IPS-15b (cell line): Measurements from ENCODE around the gene DSE.

Source experiments
- H3K27me3 ChIP-seq: one replicate; pipeline ENCODE4 v1.6.1; 2013; ENCODE audit warnings: low read length; ENCODE audit not compliant: control insufficient read depth, insufficient read depth
- H3K36me3 ChIP-seq: one replicate; pipeline ENCODE4 v1.6.1; 2013; ENCODE audit warnings: low read length; ENCODE audit not compliant: control insufficient read depth, insufficient read depth
- H3K4me1 ChIP-seq: one replicate; pipeline ENCODE4 v1.6.1; 2013; ENCODE audit warnings: mild to moderate bottlenecking, low read length; ENCODE audit not compliant: control insufficient read depth, insufficient read depth
- H3K4me3 ChIP-seq: one replicate; pipeline ENCODE4 v1.5.1; 2013; ENCODE audit warnings: low read depth, low read length
- H3K9ac ChIP-seq: one replicate; pipeline ENCODE4 v1.6.1; 2013; ENCODE audit warnings: low read depth, mild to moderate bottlenecking, low read length
- H3K9me3 ChIP-seq: one replicate; pipeline ENCODE4 v1.6.1; 2013; ENCODE audit warnings: mild to moderate bottlenecking, low read length; ENCODE audit not compliant: control insufficient read depth, insufficient read depth

Gene DSE

DNA sequence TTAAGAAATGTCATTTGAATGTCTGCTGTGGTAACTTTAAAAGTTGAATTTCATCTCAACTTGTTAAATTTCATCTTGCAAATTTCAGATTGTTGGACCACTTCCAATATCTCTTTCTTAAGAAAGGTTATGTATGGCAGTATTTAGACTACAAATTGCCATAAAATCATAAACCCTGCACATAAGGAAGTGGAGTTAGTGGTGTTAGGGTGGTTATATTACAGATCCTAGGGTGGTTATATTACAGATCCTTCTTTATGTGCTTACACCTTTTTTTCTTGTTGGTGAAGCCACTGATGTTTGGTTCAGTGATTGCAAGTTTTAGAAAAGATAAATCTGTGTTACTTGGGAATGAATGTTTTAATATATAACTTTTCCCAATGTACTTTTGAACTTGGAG lies 9.0 kb downstream of the DSE start:
- no peaks in the 10 kb centered on the region for H3K27me3 ChIP-seq
- peaks cover 7% of the 10 kb centered on the region for H3K4me1 ChIP-seq
- no peaks in the 10 kb centered on the region for H3K36me3 ChIP-seq
- H3K9me3 ChIP-seq: no peaks in the 10 kb centered on the region
- no peak overlapping the region for H3K9ac ChIP-seq
- no peak overlapping the region for H3K4me3 ChIP-seq

GRCh38 chr6:116380346-116380745 lies 9.6 kb downstream of the DSE start:
- H3K4me1 ChIP-seq: peaks cover 9% of the 10 kb centered on the region
- no peaks in the 10 kb centered on the region for H3K9me3 ChIP-seq
- no peaks in the 10 kb centered on the region for H3K27me3 ChIP-seq

GRCh38 chr6:116381000-116381399 lies 10.3 kb downstream of the DSE start:
- H3K4me3 ChIP-seq: no peak overlapping the region
- no peaks in the 10 kb centered on the region for H3K36me3 ChIP-seq
- peaks cover 10% of the 10 kb centered on the region for H3K4me1 ChIP-seq
- H3K9me3 ChIP-seq: no peaks in the 10 kb centered on the region
- H3K9ac ChIP-seq: no peak overlapping the region
- H3K27me3 ChIP-seq: no peaks in the 10 kb centered on the region

More at GRCh38 chr6:116380346-116380745, 9.6 kb downstream of the DSE start:
- Histone ChIP-seq H3K36me3 (no peaks in the 10 kb centered on the region), H3K4me3 (no peak overlapping the region), H3K9ac (no peak overlapping the region)

- no peak overlapping the region for H3K4me3 ChIP-seq
- no peaks in the 10 kb centered on the region for H3K27me3 ChIP-seq
- no peaks in the 10 kb centered on the region for H3K9me3 ChIP-seq
- peaks cover 3% of the 10 kb centered on the region for H3K4me1 ChIP-seq
- no peaks in the 10 kb centered on the region for H3K36me3 ChIP-seq
- no peak overlapping the region for H3K9ac ChIP-seq
Measured at GRCh38 chr6:116382587-116382986, 11.8 kb downstream of the DSE start.

DNA sequence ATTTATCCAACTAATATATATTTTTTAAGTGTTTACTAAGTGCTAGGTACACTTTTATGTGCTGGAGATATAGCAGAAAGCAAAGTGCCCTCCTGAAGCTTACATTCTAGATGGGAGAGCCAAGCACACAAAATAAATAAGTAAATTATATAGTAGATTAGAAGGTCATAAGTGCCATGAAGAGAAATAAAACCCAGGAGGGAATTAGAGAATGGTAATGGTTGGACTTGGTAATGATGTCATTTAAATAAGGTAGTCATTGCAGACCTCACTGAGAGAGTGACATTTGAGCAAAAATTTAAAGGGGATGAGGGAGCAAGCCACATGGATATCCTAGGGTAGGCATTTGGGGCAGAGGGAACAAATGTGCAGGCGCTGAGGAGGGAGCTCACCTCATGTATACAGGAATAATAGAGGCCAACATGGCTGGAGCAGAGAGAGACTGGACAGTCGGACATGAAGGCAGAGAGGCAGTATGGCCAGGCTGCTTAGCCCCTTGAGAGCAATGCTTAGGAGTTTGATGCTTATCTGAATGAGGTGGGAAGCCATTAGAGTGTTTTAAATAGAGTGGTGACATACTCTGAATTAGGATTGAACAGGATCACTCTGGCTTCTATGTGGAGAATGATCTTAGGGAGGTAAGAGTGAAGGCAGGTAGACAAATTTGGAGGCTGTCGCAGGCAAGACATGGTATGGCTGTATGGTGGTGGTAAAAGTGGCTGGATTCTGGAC lies 14.1 kb downstream of the DSE start:
- peaks cover 3% of the 10 kb centered on the region for H3K4me1 ChIP-seq

DNA sequence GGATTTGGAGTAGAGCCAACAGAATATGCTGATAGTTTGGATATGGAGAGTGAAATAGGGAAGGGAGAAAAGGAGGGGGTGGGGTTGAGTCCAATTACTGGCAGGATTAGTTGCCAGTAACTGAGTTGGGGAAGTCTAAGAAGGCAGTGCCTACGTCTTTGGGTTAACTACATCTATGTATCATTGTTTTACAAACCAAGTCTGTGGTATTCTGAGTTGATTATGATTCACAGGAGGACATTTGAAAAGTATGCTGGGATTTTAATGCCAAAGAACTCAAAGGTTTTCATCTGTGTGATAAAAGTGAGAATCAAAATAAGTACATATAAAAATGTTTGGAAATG lies 14.7 kb downstream of the DSE start:
- no peaks in the 10 kb centered on the region for H3K9me3 ChIP-seq
- no peak overlapping the region for H3K9ac ChIP-seq
- no peak overlapping the region for H3K4me3 ChIP-seq
- no peaks in the 10 kb centered on the region for H3K27me3 ChIP-seq
- peaks cover 3% of the 10 kb centered on the region for H3K4me1 ChIP-seq
- H3K36me3 ChIP-seq: no peaks in the 10 kb centered on the region

More for the DNA sequence above, 14.1 kb downstream of the DSE start:
- Histone ChIP-seq H3K9me3 (no peaks in the 10 kb centered on the region), H3K9ac (no peak overlapping the region), H3K36me3 (no peaks in the 10 kb centered on the region), H3K4me3 (no peak overlapping the region), H3K27me3 (no peaks in the 10 kb centered on the region)

- Histone ChIP-seq H3K9ac (no peak overlapping the region), H3K27me3 (no peaks in the 10 kb centered on the region), H3K4me1 (peaks cover 3% of the 10 kb centered on the region)
Measured at GRCh38 chr6:116385921-116386320, 15.2 kb downstream of the DSE start.

DNA sequence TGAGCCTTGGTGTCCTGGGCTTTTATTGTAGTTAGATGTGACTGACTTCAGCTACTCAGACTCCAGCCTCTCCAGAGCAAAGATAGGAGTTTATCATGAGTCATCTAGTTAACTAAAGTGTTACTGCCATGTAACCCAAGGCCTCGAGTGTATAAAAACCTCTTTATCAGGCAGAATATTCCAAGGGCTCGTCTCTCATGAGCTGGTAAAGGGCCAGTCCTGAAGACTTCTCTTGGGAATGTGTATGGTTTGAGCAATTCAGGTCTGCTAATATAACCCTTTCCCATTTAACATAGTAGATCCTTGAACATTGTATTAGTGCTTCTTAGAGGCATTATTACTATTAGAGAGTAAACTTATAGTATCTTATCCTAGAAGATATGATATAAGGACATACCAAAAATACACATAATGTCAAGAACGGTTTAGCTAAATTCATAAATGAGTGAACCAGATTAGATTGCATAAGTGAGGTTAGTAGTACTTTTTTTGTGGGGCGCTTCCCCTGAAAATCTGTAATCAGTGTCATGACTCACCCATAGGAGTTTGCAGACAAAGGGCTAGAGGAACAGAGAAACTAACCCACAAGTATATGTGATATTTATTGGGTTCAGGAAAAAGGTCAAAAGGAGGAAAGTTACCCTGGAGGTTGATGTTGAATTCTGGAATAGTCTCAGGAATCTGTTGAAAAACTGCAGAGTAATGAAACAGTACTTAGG lies 16.0 kb downstream of the DSE start:
- no peak overlapping the region for H3K9ac ChIP-seq
- H3K4me3 ChIP-seq: no peak overlapping the region

More at GRCh38 chr6:116385921-116386320, 15.2 kb downstream of the DSE start:
- no peak overlapping the region for H3K4me3 ChIP-seq
- no peaks in the 10 kb centered on the region for H3K9me3 ChIP-seq
- H3K36me3 ChIP-seq: no peaks in the 10 kb centered on the region

GRCh38 chr6:116387374-116387773 lies 16.6 kb downstream of the DSE start:
- Histone ChIP-seq H3K4me1 (peaks cover 3% of the 10 kb centered on the region), H3K9ac (no peak overlapping the region), H3K36me3 (no peaks in the 10 kb centered on the region), H3K9me3 (no peaks in the 10 kb centered on the region), H3K4me3 (no peak overlapping the region), H3K27me3 (no peaks in the 10 kb centered on the region)

More for the DNA sequence above, 16.0 kb downstream of the DSE start:
- H3K36me3 ChIP-seq: no peaks in the 10 kb centered on the region
- H3K4me1 ChIP-seq: peaks cover 3% of the 10 kb centered on the region
- no peaks in the 10 kb centered on the region for H3K27me3 ChIP-seq
- H3K9me3 ChIP-seq: no peaks in the 10 kb centered on the region

GRCh38 chr6:116388924-116389323 lies 18.2 kb downstream of the DSE start:
- no peaks in the 10 kb centered on the region for H3K27me3 ChIP-seq
- H3K9me3 ChIP-seq: no peaks in the 10 kb centered on the region
- H3K36me3 ChIP-seq: no peaks in the 10 kb centered on the region
- peaks cover 3% of the 10 kb centered on the region for H3K4me1 ChIP-seq
- no peak overlapping the region for H3K4me3 ChIP-seq
- no peak overlapping the region for H3K9ac ChIP-seq

DNA sequence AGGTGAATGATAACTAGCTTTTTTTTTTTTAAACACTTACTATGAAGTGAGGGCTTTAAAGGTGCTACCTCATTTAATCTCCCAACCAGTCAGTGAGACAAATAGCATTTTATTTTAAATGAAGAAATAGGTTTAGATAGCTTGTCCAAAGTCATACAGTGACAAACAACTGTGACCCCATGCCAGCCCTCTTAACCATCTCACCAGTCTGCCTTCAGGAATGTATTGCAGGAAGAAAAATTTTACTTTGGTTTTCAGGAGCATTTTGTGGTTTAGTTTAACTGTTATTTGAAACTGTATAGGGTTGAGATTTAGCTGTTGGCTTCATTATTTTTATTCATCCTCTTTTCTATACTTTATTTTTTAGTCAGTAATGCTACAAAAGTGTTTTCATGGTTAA lies 18.6 kb downstream of the DSE start:
- Histone ChIP-seq H3K27me3 (no peaks in the 10 kb centered on the region), H3K4me3 (no peak overlapping the region), H3K36me3 (no peaks in the 10 kb centered on the region), H3K9me3 (no peaks in the 10 kb centered on the region), H3K4me1 (peaks cover 3% of the 10 kb centered on the region), H3K9ac (no peak overlapping the region)

- Histone ChIP-seq H3K9ac (no peak overlapping the region), H3K36me3 (no peaks in the 10 kb centered on the region), H3K27me3 (no peaks in the 10 kb centered on the region), H3K4me1 (no peaks in the 10 kb centered on the region), H3K9me3 (no peaks in the 10 kb centered on the region), H3K4me3 (no peak overlapping the region)
Measured at GRCh38 chr6:116390581-116390980, 19.8 kb downstream of the DSE start.
